Measurements from ENCODE around the gene WEE2. TPM values are rescaled to one million over a fixed set of nuclear protein-coding genes. Genes with fewer than 3 reads are reported as not detected.

WEE2 gene
- total and polyA plus RNA-seq, 9 of the 15 experiments (the other 6 are each of a cell fraction or from before 2014, with no cell fraction given), result not detected

DNA sequence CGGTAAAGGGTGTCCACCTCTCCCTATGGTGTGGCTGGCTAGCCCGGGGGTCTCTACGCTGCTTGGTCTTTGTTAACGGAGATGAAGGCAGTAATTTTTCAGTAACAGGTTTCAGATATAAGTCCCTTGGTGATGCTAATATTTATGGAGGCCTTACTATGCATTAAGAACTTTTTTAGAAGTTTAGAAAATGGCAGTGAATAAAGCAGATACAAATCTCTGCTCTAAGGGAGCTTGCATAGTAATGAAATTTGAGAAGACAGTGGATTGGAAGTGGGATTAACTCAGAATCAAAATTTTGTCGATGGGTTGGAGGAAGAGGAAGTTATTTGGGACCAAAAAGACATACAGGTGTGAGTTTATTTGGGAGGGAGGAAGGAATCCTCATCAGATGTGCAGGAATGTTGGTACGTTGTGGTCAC, 30.4 kb downstream of the WEE2 start (continued):
- TF ChIP-seq TGIF2 (CRISPR knock-in tag; IDR thresholded peaks at IDR 0.05) (no peak), KDM1A (IDR thresholded peaks at IDR 0.05) (no peak), KDM5B (IDR thresholded peaks at IDR 0.05; ENCODE audit: insufficient replicate concordance, low read depth, low read length) (peak; percentile 21), SNRNP70 (optimal IDR thresholded peaks at IDR 0.05; ENCODE audit: low read depth, low read length) (no peak), JUND (IDR thresholded peaks at IDR 0.05; ENCODE audit: borderline replicate concordance, low read depth, low read length) (no peak), JUND (tag; IDR thresholded peaks at IDR 0.05; ENCODE audit: borderline replicate concordance, low read depth, low read length) (no peak), MYC (IDR thresholded peaks at IDR 0.05; ENCODE audit: low read depth, low read length) (no peak), MYC (CRISPR knock-in tag; IDR thresholded peaks at IDR 0.05; ENCODE audit: borderline replicate concordance, low read depth) (peak; percentile 33; the same call in 1 of the 2 replicates), ZBTB7A (IDR thresholded peaks at IDR 0.05; ENCODE audit: borderline replicate concordance, control insufficient read depth, low read depth, low read length) (0 out of 2 replicates have a peak, but pooled peaks have one; percentile 54), CBFA2T3 (IDR thresholded peaks at IDR 0.05) (no peak), HDAC6 (IDR thresholded peaks at IDR 0.05; ENCODE audit: low read depth, low read length) (no peak), ZNF134 (CRISPR knock-in tag; conservative IDR thresholded peaks at IDR 0.05) (0 out of 2 replicates have a peak, but pooled peaks have one; percentile 4), SAFB2 (IDR thresholded peaks at IDR 0.05; ENCODE audit: borderline replicate concordance, low read depth, low read length, severe bottlenecking) (no peak), RBM25 (IDR thresholded peaks at IDR 0.05; ENCODE audit: low read depth, low read length, severe bottlenecking) (no peak), PRMT5 (CRISPR knock-in tag; IDR thresholded peaks at IDR 0.05) (no peak)
- TF ChIP-seq, protein P1, sequence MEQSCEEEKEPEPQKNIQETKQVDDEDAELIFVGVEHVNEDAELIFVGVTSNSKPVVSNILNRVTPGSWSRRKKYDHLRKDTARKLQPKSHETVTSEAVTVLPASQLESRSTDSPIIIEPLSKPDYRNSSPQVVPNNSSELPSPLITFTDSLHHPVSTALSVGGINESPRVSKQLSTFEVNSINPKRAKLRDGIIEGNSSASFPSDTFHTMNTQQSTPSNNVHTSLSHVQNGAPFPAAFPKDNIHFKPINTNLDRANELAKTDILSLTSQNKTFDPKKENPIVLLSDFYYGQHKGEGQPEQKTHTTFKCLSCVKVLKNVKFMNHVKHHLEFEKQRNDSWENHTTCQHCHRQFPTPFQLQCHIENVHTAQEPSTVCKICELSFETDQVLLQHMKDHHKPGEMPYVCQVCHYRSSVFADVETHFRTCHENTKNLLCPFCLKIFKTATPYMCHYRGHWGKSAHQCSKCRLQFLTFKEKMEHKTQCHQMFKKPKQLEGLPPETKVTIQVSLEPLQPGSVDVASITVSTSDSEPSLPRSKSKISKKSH (CRISPR knock-in tag; IDR thresholded peaks at IDR 0.05), result no peak
- TF ChIP-seq, protein P2, sequence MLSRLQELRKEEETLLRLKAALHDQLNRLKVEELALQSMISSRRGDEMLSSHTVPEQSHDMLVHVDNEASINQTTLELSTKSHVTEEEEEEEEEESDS (CRISPR knock-in tag; IDR thresholded peaks at IDR 0.05), result no peak
- TF ChIP-seq, protein P3, sequence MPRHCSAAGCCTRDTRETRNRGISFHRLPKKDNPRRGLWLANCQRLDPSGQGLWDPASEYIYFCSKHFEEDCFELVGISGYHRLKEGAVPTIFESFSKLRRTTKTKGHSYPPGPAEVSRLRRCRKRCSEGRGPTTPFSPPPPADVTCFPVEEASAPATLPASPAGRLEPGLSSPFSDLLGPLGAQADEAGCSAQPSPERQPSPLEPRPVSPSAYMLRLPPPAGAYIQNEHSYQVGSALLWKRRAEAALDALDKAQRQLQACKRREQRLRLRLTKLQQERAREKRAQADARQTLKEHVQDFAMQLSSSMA (CRISPR knock-in tag; IDR thresholded peaks at IDR 0.05), result no peak; the same call in 1 of the 2 replicates
- TF ChIP-seq, protein P4, sequence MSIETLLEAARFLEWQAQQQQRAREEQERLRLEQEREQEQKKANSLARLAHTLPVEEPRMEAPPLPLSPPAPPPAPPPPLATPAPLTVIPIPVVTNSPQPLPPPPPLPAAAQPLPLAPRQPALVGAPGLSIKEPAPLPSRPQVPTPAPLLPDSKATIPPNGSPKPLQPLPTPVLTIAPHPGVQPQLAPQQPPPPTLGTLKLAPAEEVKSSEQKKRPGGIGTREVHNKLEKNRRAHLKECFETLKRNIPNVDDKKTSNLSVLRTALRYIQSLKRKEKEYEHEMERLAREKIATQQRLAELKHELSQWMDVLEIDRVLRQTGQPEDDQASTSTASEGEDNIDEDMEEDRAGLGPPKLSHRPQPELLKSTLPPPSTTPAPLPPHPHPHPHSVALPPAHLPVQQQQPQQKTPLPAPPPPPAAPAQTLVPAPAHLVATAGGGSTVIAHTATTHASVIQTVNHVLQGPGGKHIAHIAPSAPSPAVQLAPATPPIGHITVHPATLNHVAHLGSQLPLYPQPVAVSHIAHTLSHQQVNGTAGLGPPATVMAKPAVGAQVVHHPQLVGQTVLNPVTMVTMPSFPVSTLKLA (conservative IDR thresholded peaks at IDR 0.05), result peak; percentile 53 to 58; a peak in 1 of 4 replicates
- TF ChIP-seq, protein P5, sequence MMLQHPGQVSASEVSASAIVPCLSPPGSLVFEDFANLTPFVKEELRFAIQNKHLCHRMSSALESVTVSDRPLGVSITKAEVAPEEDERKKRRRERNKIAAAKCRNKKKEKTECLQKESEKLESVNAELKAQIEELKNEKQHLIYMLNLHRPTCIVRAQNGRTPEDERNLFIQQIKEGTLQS (IDR thresholded peaks at IDR 0.05), result no peak
- TF ChIP-seq, protein P5 (CRISPR knock-in tag; conservative IDR thresholded peaks at IDR 0.05), result no peak
- TF ChIP-seq, protein P6, sequence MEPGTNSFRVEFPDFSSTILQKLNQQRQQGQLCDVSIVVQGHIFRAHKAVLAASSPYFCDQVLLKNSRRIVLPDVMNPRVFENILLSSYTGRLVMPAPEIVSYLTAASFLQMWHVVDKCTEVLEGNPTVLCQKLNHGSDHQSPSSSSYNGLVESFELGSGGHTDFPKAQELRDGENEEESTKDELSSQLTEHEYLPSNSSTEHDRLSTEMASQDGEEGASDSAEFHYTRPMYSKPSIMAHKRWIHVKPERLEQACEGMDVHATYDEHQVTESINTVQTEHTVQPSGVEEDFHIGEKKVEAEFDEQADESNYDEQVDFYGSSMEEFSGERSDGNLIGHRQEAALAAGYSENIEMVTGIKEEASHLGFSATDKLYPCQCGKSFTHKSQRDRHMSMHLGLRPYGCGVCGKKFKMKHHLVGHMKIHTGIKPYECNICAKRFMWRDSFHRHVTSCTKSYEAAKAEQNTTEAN (CRISPR knock-in tag; IDR thresholded peaks at IDR 0.05), result 0 out of 2 replicates have a peak, but pooled peaks have one; percentile 4
- TF ChIP-seq, protein P7, sequence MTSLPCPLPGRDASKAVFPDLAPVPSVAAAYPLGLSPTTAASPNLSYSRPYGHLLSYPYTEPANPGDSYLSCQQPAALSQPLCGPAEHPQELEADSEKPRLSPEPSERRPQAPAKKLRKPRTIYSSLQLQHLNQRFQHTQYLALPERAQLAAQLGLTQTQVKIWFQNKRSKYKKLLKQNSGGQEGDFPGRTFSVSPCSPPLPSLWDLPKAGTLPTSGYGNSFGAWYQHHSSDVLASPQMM (CRISPR knock-in tag; IDR thresholded peaks at IDR 0.05), result no peak

Measured in K562 (cell line).